LNCAP (cell line): ENCODE data around the gene PFKFB3.

Experiments used
- CTCF ChIP-seq: fragments of 450-650 bp; IDR thresholded peaks from 2 replicates; pipeline ENCODE4 v1.5.1; 2017; ENCODE audit warnings: mild to moderate bottlenecking

The PFKFB3 gene

GRCh38 chr10:6300784-6301460 is 98.2 kb downstream of the PFKFB3 start:
- TF ChIP-seq CTCF, result no peak

GRCh38 chr10:6301488-6302075 is 98.8 kb downstream of the PFKFB3 start:
- no peak for TF ChIP-seq CTCF
